SK-N-MC (cell line): ENCODE results near the gene TOM1.

Experiments
- DNase-seq: peaks from one replicate; pipeline ENCODE4 v3.0.0-alpha.2; 2011; ENCODE audit warnings: low read depth, low spot score
- H3K27ac ChIP-seq: fragments of 200-600 bp; sonication (generic); 2 replicates; pipeline ENCODE4 v1.5.1; 2016; ENCODE audit warnings: mixed run types
- H3K36me3 ChIP-seq: fragments of 200-600 bp; sonication (generic); 2 replicates; pipeline ENCODE4 v1.6.1; 2017; ENCODE audit warnings: antibody characterized with exemption, low read length, mixed read lengths; ENCODE audit not compliant: insufficient read depth
- H3K4me3 ChIP-seq: fragments of 200-600 bp; sonication (generic); 2 replicates; pipeline ENCODE4 v1.5.1; 2016
- H3K9ac ChIP-seq: fragments of 200-600 bp; sonication (generic); 2 replicates; pipeline ENCODE4 v1.8.0; 2017; ENCODE audit warnings: mixed run types, mixed read lengths; ENCODE audit not compliant: insufficient read length
- H3K9me3 ChIP-seq: fragments of 200-600 bp; sonication (generic); 2 replicates; pipeline ENCODE4 v1.6.1; 2017; ENCODE audit warnings: low read depth, mild to moderate bottlenecking, antibody characterized with exemption, low read length, moderate library complexity, mixed read lengths
- EZH2 ChIP-seq: fragments of 200-600 bp; sonication (generic); IDR thresholded peaks from one replicate; pipeline ENCODE4 v1.6.1; 2017; ENCODE audit warnings: antibody characterized with exemption
- FOXP2 ChIP-seq: optimal IDR thresholded peaks from 2 replicates; pipeline ENCODE3; 2011; ENCODE audit warnings: mild to moderate bottlenecking, moderate library complexity; ENCODE audit not compliant: insufficient read depth; ENCODE audit errors: extremely low read length, control extremely low read depth
- POLR2AphosphoS5 ChIP-seq: IDR thresholded peaks from 2 replicates; pipeline ENCODE4 v1.6.1; 2012; ENCODE audit warnings: mild to moderate bottlenecking, low read depth, low read length, borderline replicate concordance

Gene TOM1

GRCh38 chr22:35343664-35344550 is 44.2 kb downstream of the TOM1 start:
- H3K27ac ChIP-seq = no peak overlapping the region
- no peak overlapping the region for H3K4me3 ChIP-seq
- no peaks in the 10 kb centered on the region for H3K9me3 ChIP-seq
- H3K9ac ChIP-seq = no peak overlapping the region
- DNase-seq = no peak
- TF ChIP-seq POLR2AphosphoS5 (no peak), EZH2 (no peak), FOXP2 (no peak)
- no peaks in the 10 kb centered on the region for H3K36me3 ChIP-seq

- Histone ChIP-seq H3K27ac (no peak overlapping the region), H3K9me3 (no peaks in the 10 kb centered on the region), H3K9ac (no peak overlapping the region), H3K36me3 (no peaks in the 10 kb centered on the region), H3K4me3 (no peak overlapping the region)
- TF ChIP-seq EZH2 (no peak), POLR2AphosphoS5 (no peak), FOXP2 (no peak)
- no peak for DNase-seq
These were observed 45.4 kb downstream of the TOM1 start for GRCh38 chr22:35344956-35345690.

- Histone ChIP-seq H3K36me3 (no peaks in the 10 kb centered on the region), H3K27ac (no peak overlapping the region)
- TF ChIP-seq EZH2 (no peak), FOXP2 (no peak), POLR2AphosphoS5 (no peak)
These were observed 46.3 kb downstream of the TOM1 start for GRCh38 chr22:35345808-35346505.

GRCh38 chr22:35346596-35347220 is 47.0 kb downstream of the TOM1 start:
- Histone ChIP-seq H3K9ac (no peak overlapping the region), H3K36me3 (no peaks in the 10 kb centered on the region), H3K27ac (no peak overlapping the region), H3K9me3 (no peaks in the 10 kb centered on the region), H3K4me3 (no peak overlapping the region)
- TF ChIP-seq FOXP2 (no peak), EZH2 (no peak), POLR2AphosphoS5 (no peak)
- DNase-seq = no peak

More at GRCh38 chr22:35345808-35346505, 46.3 kb downstream of the TOM1 start:
- no peak overlapping the region for H3K9ac ChIP-seq
- no peak for DNase-seq
- no peak overlapping the region for H3K4me3 ChIP-seq
- no peaks in the 10 kb centered on the region for H3K9me3 ChIP-seq

GRCh38 chr22:35347462-35347861 is 47.8 kb downstream of the TOM1 start:
- H3K27ac ChIP-seq = no peak overlapping the region
- no peaks in the 10 kb centered on the region for H3K9me3 ChIP-seq
- no peak for DNase-seq
- H3K9ac ChIP-seq = no peak overlapping the region
- no peak for TF ChIP-seq FOXP2
- TF ChIP-seq EZH2 = no peak
- no peak for TF ChIP-seq POLR2AphosphoS5
- no peak overlapping the region for H3K4me3 ChIP-seq
- no peaks in the 10 kb centered on the region for H3K36me3 ChIP-seq

- H3K9me3 ChIP-seq = no peaks in the 10 kb centered on the region
- DNase-seq = no peak
- H3K9ac ChIP-seq = no peak overlapping the region
- no peak overlapping the region for H3K27ac ChIP-seq
- TF ChIP-seq FOXP2 = no peak
- H3K36me3 ChIP-seq = no peaks in the 10 kb centered on the region
- H3K4me3 ChIP-seq = no peak overlapping the region
These were observed 48.4 kb downstream of the TOM1 start for GRCh38 chr22:35348026-35348590.

- no peaks in the 10 kb centered on the region for H3K36me3 ChIP-seq
- no peak overlapping the region for H3K4me3 ChIP-seq
- no peak for TF ChIP-seq EZH2
- TF ChIP-seq FOXP2 = no peak
- TF ChIP-seq POLR2AphosphoS5 = no peak
- no peak overlapping the region for H3K9ac ChIP-seq
- H3K9me3 ChIP-seq = no peaks in the 10 kb centered on the region
- no peak overlapping the region for H3K27ac ChIP-seq
- no peak for DNase-seq
These were observed 49.0 kb downstream of the TOM1 start for GRCh38 chr22:35348703-35349102.
